ENCODE results near the gene BRD3.

DNA sequence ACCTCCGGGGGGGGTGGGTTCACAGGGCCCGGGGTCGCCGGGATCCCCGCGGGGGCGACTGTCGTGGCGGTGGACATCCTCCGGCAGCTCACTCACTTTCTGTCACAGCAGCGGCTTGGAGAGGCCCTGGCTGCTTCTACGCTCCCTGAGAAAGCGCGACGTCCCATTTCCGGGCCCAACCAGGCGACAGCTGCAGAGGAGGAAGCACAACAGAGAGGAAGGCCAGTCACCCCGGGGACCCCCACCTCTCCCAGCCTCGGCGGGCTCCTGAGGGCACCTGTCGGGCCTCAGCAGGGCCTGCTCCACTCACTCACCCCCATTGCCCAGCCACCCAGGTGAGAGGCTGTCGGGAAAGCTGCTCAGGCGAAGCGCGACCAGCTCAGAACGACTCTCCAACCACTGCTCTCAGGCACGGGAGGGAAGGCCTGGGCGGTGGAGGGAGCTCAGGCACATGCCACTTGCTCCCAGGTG lies 14.4 kb downstream of the BRD3 start:
- TF ChIP-seq, protein P1, sequence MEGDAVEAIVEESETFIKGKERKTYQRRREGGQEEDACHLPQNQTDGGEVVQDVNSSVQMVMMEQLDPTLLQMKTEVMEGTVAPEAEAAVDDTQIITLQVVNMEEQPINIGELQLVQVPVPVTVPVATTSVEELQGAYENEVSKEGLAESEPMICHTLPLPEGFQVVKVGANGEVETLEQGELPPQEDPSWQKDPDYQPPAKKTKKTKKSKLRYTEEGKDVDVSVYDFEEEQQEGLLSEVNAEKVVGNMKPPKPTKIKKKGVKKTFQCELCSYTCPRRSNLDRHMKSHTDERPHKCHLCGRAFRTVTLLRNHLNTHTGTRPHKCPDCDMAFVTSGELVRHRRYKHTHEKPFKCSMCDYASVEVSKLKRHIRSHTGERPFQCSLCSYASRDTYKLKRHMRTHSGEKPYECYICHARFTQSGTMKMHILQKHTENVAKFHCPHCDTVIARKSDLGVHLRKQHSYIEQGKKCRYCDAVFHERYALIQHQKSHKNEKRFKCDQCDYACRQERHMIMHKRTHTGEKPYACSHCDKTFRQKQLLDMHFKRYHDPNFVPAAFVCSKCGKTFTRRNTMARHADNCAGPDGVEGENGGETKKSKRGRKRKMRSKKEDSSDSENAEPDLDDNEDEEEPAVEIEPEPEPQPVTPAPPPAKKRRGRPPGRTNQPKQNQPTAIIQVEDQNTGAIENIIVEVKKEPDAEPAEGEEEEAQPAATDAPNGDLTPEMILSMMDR (IDR thresholded peaks at IDR 0.05) = no peak
- TF ChIP-seq POLR2A (IDR thresholded peaks at IDR 0.05) = no peak
- TF ChIP-seq POLR2AphosphoS5 (IDR thresholded peaks at IDR 0.05) = no peak
